ENCODE results near the gene TSPAN14.

GRCh38 chr10:80528901-80529300, 74.8 kb downstream of the TSPAN14 start:
- TF ChIP-seq POLR2AphosphoS5 (IDR thresholded peaks at IDR 0.05; ENCODE audit: borderline replicate concordance, low read depth, low read length): no peak
- no peak for TF ChIP-seq EZH2 (IDR thresholded peaks at IDR 0.05)
- no peak for TF ChIP-seq FOXP2 (optimal IDR thresholded peaks at IDR 0.05; ENCODE audit: control extremely low read depth, extremely low read length, insufficient read depth)

Measured in SK-N-MC (cell line).